ENCODE data around the gene MUS81.

- no peak for TF ChIP-seq CTCF (IDR thresholded peaks at IDR 0.05; ENCODE audit: borderline replicate concordance, extremely low read depth, low read length, poor library complexity, severe bottlenecking)
- no peak for TF ChIP-seq EZH2 (IDR thresholded peaks at IDR 0.05; ENCODE audit: borderline replicate concordance, low read depth, low read length, severe bottlenecking)
Observed at GRCh38 chr11:65915101-65915820, 55.0 kb downstream of the MUS81 start.
